ENCODE results near the gene CACNB1.

- TF ChIP-seq GATA2 (CRISPR knock-in tag; IDR thresholded peaks at IDR 0.05) (no peak), USF2 (IDR thresholded peaks at IDR 0.05; ENCODE audit: borderline replicate concordance, low read depth, low read length) (no peak), CTCF (IDR thresholded peaks at IDR 0.05) (no peak), RXRA (IDR thresholded peaks at IDR 0.05; ENCODE audit: borderline replicate concordance, low read depth) (no peak), JUND (IDR thresholded peaks at IDR 0.05) (no peak)
These were observed 18.9 kb downstream of the CACNB1 start for GRCh38 chr17:39178536-39178935.
